PFSK-1 (cell line): ENCODE measurements around the gene RSU1.

Experiments used
- POLR2AphosphoS5 ChIP-seq: IDR thresholded peaks from 2 replicates; pipeline ENCODE4 v1.6.1; 2012; ENCODE audit warnings: low read depth, mild to moderate bottlenecking, control low read depth, low read length, moderate library complexity
- TAF1 ChIP-seq: IDR thresholded peaks from 2 replicates; pipeline ENCODE4 v1.6.1; 2012; ENCODE audit warnings: low read length, control low read depth, borderline replicate concordance; ENCODE audit not compliant: insufficient read depth
- TF ChIP-seq, protein P1 (sequence below), 2 experiments: IDR thresholded peaks; 2 replicates each; pipeline versions ENCODE4 v1.6.1 to v1.8.0; 2011 to 2012; ENCODE audit warnings: low read depth in 2 of 2, low read length in 2 of 2, control low read depth in 1 of 2, inconsistent platforms in 1 of 2, mild to moderate bottlenecking in 1 of 2, moderate library complexity in 1 of 2; ENCODE audit not compliant: insufficient read depth in 1 of 2

DNA sequence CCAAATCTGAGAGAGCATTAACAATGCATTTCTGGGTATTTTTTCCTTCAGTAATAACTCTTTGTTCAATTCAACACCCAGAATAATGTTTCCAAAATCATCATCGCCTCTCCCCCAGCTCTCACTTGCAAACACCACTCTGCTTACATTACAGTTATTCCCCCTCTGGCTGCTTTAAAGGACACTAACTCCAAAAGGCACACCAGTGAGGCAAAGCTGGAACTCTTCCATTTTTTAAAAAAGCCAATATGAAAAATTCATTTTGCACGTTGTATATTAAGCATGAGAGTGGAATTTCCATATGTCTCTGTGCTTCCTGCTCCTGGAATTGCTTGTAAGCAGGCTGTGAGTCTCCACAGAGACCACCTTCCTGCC lies 204.3 kb downstream of the RSU1 start:
- TF ChIP-seq TAF1 = no peak
- TF ChIP-seq POLR2AphosphoS5 = no peak
- TF ChIP-seq, protein P1, sequence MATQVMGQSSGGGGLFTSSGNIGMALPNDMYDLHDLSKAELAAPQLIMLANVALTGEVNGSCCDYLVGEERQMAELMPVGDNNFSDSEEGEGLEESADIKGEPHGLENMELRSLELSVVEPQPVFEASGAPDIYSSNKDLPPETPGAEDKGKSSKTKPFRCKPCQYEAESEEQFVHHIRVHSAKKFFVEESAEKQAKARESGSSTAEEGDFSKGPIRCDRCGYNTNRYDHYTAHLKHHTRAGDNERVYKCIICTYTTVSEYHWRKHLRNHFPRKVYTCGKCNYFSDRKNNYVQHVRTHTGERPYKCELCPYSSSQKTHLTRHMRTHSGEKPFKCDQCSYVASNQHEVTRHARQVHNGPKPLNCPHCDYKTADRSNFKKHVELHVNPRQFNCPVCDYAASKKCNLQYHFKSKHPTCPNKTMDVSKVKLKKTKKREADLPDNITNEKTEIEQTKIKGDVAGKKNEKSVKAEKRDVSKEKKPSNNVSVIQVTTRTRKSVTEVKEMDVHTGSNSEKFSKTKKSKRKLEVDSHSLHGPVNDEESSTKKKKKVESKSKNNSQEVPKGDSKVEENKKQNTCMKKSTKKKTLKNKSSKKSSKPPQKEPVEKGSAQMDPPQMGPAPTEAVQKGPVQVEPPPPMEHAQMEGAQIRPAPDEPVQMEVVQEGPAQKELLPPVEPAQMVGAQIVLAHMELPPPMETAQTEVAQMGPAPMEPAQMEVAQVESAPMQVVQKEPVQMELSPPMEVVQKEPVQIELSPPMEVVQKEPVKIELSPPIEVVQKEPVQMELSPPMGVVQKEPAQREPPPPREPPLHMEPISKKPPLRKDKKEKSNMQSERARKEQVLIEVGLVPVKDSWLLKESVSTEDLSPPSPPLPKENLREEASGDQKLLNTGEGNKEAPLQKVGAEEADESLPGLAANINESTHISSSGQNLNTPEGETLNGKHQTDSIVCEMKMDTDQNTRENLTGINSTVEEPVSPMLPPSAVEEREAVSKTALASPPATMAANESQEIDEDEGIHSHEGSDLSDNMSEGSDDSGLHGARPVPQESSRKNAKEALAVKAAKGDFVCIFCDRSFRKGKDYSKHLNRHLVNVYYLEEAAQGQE (IDR thresholded peaks at IDR 0.05; ENCODE audit: insufficient read depth in 1 of 2, low read depth in 2 of 2, low read length in 2 of 2) = no peak
